Measurements from ENCODE around the gene FANCC.

FANCC gene

GRCh38 chr9:95073918-95074317 lies 243.6 kb downstream of the FANCC start:
- DNase-seq (ENCODE audit: low spot score), result no peak
- no peak for TF ChIP-seq CTCF (IDR thresholded peaks at IDR 0.05; ENCODE audit: borderline replicate concordance, control extremely low read depth, extremely low read depth, insufficient read depth, missing control alignments)
- in situ Hi-C loops (cut with MboI; ENCODE audit: low sequenced_read_pairs, unreplicated experiment), result no loop called here

DNA sequence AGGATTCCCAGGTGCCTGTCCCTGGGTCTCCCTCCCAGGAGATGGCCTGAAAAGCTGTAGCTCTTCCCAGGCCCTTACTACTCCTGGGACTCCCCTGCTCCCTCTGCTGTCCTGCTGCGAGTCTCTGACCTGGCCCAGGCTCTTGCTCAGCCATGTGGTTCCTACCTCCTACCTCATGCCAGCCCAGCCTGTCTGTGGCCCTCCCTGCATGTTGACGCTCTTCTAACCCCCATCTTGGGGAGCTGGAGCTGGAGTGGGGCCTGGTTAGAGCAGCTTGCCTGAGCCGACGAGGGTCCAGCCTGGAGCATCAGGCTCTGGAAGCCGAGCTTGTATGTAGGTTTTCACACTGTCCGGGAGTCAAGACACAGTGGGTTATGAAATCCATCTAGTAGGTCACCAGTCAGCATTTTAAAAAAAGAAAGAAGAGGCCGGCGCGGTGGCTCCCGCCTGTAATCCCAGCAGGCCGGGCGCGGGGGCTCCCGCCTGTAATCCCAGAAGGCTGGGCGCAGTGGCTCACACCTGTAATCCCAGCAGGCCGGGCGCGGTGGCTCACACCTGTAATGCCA lies 244.4 kb downstream of the FANCC start:
- no peak for DNase-seq (ENCODE audit: low spot score)
- no peak for TF ChIP-seq CTCF (IDR thresholded peaks at IDR 0.05; ENCODE audit: borderline replicate concordance, control extremely low read depth, extremely low read depth, insufficient read depth, missing control alignments)

DNA sequence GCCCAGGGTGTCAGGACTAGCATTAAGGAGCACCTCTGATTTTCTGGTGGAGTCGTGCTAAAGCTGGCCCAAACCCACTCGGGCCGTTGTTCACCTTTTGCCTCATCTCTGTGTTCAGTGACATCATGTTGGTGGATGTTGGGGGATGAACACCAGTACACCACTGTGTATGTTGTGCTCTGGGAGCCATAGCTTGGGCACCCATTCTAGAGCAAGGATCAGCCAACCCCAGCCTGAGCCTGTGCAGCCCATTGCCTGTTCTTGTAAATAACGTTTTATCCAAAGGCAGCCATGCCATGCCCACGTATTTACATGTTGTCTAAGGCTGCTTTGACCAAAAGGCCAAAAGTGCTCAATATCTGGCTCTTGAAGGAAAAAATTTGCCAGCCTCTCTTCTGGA lies 245.6 kb downstream of the FANCC start:
- in situ Hi-C loops (cut with MboI; ENCODE audit: low sequenced_read_pairs, unreplicated experiment), result no loop called here
- DNase-seq (ENCODE audit: low spot score), result no peak
- no peak for TF ChIP-seq CTCF (IDR thresholded peaks at IDR 0.05; ENCODE audit: borderline replicate concordance, control extremely low read depth, extremely low read depth, insufficient read depth, missing control alignments)

More for the DNA sequence above, 244.4 kb downstream of the FANCC start:
- in situ Hi-C loops (cut with MboI; ENCODE audit: low sequenced_read_pairs, unreplicated experiment), result no loop called here

DNA sequence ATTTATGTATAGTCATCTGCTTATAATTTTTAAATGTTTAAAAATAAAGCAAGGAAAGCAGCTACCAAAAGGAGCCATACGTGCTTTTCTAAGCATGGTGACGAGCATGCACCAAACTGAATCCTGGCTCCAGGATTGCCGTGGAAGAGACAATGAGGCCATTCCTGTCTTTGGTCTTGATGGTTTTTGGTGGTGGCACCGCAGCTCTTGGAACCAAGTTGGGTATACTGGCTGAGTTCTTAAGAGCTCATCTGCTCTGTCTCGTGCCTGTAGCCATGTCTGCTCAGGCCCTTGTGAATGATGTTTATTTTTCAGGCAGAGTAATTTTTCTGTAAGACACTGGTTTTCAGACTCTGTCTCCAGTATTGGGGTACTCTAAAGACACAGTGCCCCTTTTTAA lies 246.1 kb downstream of the FANCC start:
- in situ Hi-C loops (cut with MboI; ENCODE audit: low sequenced_read_pairs, unreplicated experiment), result no loop called here
- DNase-seq (ENCODE audit: low spot score), result no peak
- no peak for TF ChIP-seq CTCF (IDR thresholded peaks at IDR 0.05; ENCODE audit: borderline replicate concordance, control extremely low read depth, extremely low read depth, insufficient read depth, missing control alignments)

DNA sequence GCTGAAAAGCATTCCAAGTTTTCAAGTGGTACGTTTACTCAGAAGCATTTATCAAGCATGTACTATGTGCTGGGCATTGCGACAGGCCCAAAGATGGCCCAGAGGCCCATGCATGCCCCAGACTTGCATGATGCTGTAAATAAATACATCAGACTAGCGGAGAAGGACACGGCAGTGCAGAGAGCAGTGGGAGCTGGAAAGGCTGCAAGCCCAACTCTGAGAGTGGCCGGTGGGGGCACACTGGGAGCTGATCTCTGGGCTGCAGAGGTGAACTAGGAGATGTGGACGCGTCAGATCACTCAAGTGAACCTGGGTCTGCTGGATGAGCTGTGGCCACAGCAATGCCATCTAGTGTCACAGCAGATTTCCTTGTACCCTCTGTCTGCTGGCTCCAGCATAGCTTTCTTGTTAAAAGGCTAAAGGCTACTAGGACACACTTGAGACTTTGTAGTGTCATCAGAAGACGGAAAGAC lies 246.9 kb downstream of the FANCC start:
- DNase-seq (ENCODE audit: low spot score), result no peak
- TF ChIP-seq CTCF (IDR thresholded peaks at IDR 0.05; ENCODE audit: borderline replicate concordance, control extremely low read depth, extremely low read depth, insufficient read depth, missing control alignments), result no peak
- in situ Hi-C loops (cut with MboI; ENCODE audit: low sequenced_read_pairs, unreplicated experiment), result no loop called here

GRCh38 chr9:95067897-95068296 lies 249.6 kb downstream of the FANCC start:
- in situ Hi-C loops (cut with MboI; ENCODE audit: low sequenced_read_pairs, unreplicated experiment), result no loop called here
- DNase-seq (ENCODE audit: low spot score), result no peak
- no peak for TF ChIP-seq CTCF (IDR thresholded peaks at IDR 0.05; ENCODE audit: borderline replicate concordance, control extremely low read depth, extremely low read depth, insufficient read depth, missing control alignments)
